Natural killer cell (primary cell): ENCODE data around the gene MPPED1. TPM values are rescaled to one million over a fixed set of nuclear protein-coding genes. Genes with fewer than 3 reads are reported as not detected.

ENCODE experiments used
- ATAC-seq, 3 donors: fragments of 150-1000 bp in 2 of 3; fragments of 200-7000 bp in 1 of 3; cut with Tn5 transposase; 1 replicate in 1 of 3; 2 replicates in 2 of 3; pipeline ENCODE4 v1.10.0; 2021; ENCODE audit warnings: mild to moderate bottlenecking in 2 of 3, moderate library complexity in 2 of 3
- DNase-seq, 2 donors: peaks; one replicate each; pipeline versions ENCODE4 v3.0.0 to v3.0.0-alpha.2; 2013 to 2021; ENCODE audit warnings: mixed read lengths in 1 of 2
- H3K27ac ChIP-seq: one replicate; pipeline ENCODE4 v1.5.1; 2013; ENCODE audit warnings: mild to moderate bottlenecking, low read length
- H3K27me3 ChIP-seq: one replicate; pipeline ENCODE4 v1.6.1; 2013; ENCODE audit warnings: low read length; ENCODE audit not compliant: control insufficient read depth, insufficient read depth
- H3K36me3 ChIP-seq: one replicate; pipeline ENCODE4 v1.6.1; 2013; ENCODE audit warnings: low read length; ENCODE audit not compliant: control insufficient read depth, insufficient read depth
- H3K4me1 ChIP-seq: one replicate; pipeline ENCODE4 v1.6.1; 2013; ENCODE audit warnings: low read length; ENCODE audit not compliant: control insufficient read depth, insufficient read depth
- H3K4me3 ChIP-seq: one replicate; pipeline ENCODE4 v1.5.1; 2013; ENCODE audit warnings: low read length
- H3K9me3 ChIP-seq: one replicate; pipeline ENCODE4 v1.6.1; 2013; ENCODE audit warnings: low read length; ENCODE audit not compliant: control insufficient read depth, insufficient read depth
- H3K27ac Mint-ChIP-seq, 2 donors: one replicate each; pipeline ENCODE4 v1.8.0; 2022; ENCODE audit warnings: mild to moderate bottlenecking in 2 of 2, mixed read lengths in 2 of 2, moderate library complexity in 1 of 2
- H3K27me3 Mint-ChIP-seq, 2 donors: one replicate each; pipeline ENCODE4 v1.8.0; 2022; ENCODE audit warnings: low read depth in 2 of 2, mixed read lengths in 2 of 2
- H3K36me3 Mint-ChIP-seq: one replicate; pipeline ENCODE4 v1.8.0; 2022; ENCODE audit warnings: mixed read lengths
- H3K4me1 Mint-ChIP-seq, 2 donors: one replicate each; pipeline ENCODE4 v1.8.0; 2022; ENCODE audit warnings: mixed read lengths in 2 of 2
- H3K4me3 Mint-ChIP-seq: one replicate; pipeline ENCODE4 v1.8.0; 2022; ENCODE audit warnings: mild to moderate bottlenecking, moderate library complexity, mixed read lengths
- H3K9me3 Mint-ChIP-seq, 2 donors: one replicate each; pipeline ENCODE4 v1.8.0; 2022; ENCODE audit warnings: mixed read lengths in 2 of 2
- CTCF ChIP-seq: fragments of 200-600 bp; IDR thresholded peaks from one replicate; pipeline ENCODE4 v1.8.0; 2022; ENCODE audit warnings: antibody characterized with exemption
- WGBS: methylation state at CpG from one replicate; pipeline ENCODE4 v1.1.7; 2013; ENCODE audit warnings: missing lambda C conversion rate; ENCODE audit not compliant: insufficient coverage; 5-methylcytosine and 5-hydroxymethylcytosine counted together
- intact Hi-C: fragments of 100-400 bp; cut with micrococcal nuclease; formaldehyde crosslinking; loops from one replicate; pipeline ENCODE4 v1.14.2; 2022
- total RNA-seq, 4 donors: library from RNA; stranded (reverse); fragments of 120-200 nt in 1 of 4; gene quantifications; one replicate each; pipeline versions ENCODE4 v1.2.3 to v1.2.4, GENCODE V29; 2013 to 2022

MPPED1 gene
- total RNA-seq, 3 donors from 2014 or later (not counting 1 experiment from before 2014, with no cell fraction given) = not detected

- no peak overlapping the region for H3K27ac ChIP-seq
- no peaks in the 10 kb centered on the region for H3K4me1 ChIP-seq
- no peaks in the 10 kb centered on the region for H3K27me3 ChIP-seq
- H3K27me3 Mint-ChIP-seq = peaks cover 11 to 33% of the 10 kb centered on the region in 2 donors
- no peak overlapping the region for H3K4me3 ChIP-seq
- no peak overlapping the region for H3K4me3 Mint-ChIP-seq
- ATAC-seq (no peak), DNase-seq (no peak)
- WGBS = 81% methylated on average over 5 of the region's 5 CpGs
- H3K9me3 ChIP-seq = no peaks in the 10 kb centered on the region
- no peak for TF ChIP-seq CTCF
- no peaks in the 10 kb centered on the region for H3K9me3 Mint-ChIP-seq
- H3K36me3 ChIP-seq = no peaks in the 10 kb centered on the region
- no peaks in the 10 kb centered on the region for H3K4me1 Mint-ChIP-seq
- H3K27ac Mint-ChIP-seq = no peak overlapping the region
- intact Hi-C loops = no loop called here
- H3K36me3 Mint-ChIP-seq = no peaks in the 10 kb centered on the region
Measured at GRCh38 chr22:43401233-43401632, 10.6 kb upstream of the MPPED1 start.

- H3K4me1 Mint-ChIP-seq = no peaks in the 10 kb centered on the region
- TF ChIP-seq CTCF = no peak
- intact Hi-C loops = no loop called here
- Histone ChIP-seq H3K9me3 (no peaks in the 10 kb centered on the region), H3K27ac (no peak overlapping the region), H3K27me3 (no peaks in the 10 kb centered on the region), H3K4me3 (no peak overlapping the region), H3K36me3 (no peaks in the 10 kb centered on the region), H3K4me1 (no peaks in the 10 kb centered on the region)
- H3K9me3 Mint-ChIP-seq = no peaks in the 10 kb centered on the region
- 76% methylated on average over 3 of the region's 3 CpGs for WGBS
- H3K27me3 Mint-ChIP-seq = peaks cover 7 to 29% of the 10 kb centered on the region in 2 donors
- H3K36me3 Mint-ChIP-seq = no peaks in the 10 kb centered on the region
- DNase-seq = no peak
- H3K27ac Mint-ChIP-seq = no peak overlapping the region
- no peak for ATAC-seq
- H3K4me3 Mint-ChIP-seq = no peak overlapping the region
Measured at GRCh38 chr22:43401661-43402060, 10.2 kb upstream of the MPPED1 start.

- no peaks in the 10 kb centered on the region for H3K27me3 ChIP-seq
- H3K4me1 Mint-ChIP-seq = no peaks in the 10 kb centered on the region
Measured at GRCh38 chr22:43402128-43402527, 9.7 kb upstream of the MPPED1 start.

More at GRCh38 chr22:43402128-43402527, 9.7 kb upstream of the MPPED1 start:
- intact Hi-C loops = no loop called here
- no peak for ATAC-seq
- no peaks in the 10 kb centered on the region for H3K36me3 Mint-ChIP-seq
- no peak overlapping the region for H3K27ac Mint-ChIP-seq
- no peaks in the 10 kb centered on the region for H3K9me3 Mint-ChIP-seq
- DNase-seq = no peak
- Histone ChIP-seq H3K4me3 (no peak overlapping the region), H3K27ac (no peak overlapping the region), H3K9me3 (no peaks in the 10 kb centered on the region), H3K4me1 (no peaks in the 10 kb centered on the region), H3K36me3 (no peaks in the 10 kb centered on the region)
- no peak overlapping the region for H3K4me3 Mint-ChIP-seq
- 60% methylated on average over 1 of the region's 1 CpG for WGBS
- peaks cover 2 to 27% of the 10 kb centered on the region in 2 donors for H3K27me3 Mint-ChIP-seq
- TF ChIP-seq CTCF = no peak
